ENCODE data around the gene C10orf105.

C10orf105 gene

DNA sequence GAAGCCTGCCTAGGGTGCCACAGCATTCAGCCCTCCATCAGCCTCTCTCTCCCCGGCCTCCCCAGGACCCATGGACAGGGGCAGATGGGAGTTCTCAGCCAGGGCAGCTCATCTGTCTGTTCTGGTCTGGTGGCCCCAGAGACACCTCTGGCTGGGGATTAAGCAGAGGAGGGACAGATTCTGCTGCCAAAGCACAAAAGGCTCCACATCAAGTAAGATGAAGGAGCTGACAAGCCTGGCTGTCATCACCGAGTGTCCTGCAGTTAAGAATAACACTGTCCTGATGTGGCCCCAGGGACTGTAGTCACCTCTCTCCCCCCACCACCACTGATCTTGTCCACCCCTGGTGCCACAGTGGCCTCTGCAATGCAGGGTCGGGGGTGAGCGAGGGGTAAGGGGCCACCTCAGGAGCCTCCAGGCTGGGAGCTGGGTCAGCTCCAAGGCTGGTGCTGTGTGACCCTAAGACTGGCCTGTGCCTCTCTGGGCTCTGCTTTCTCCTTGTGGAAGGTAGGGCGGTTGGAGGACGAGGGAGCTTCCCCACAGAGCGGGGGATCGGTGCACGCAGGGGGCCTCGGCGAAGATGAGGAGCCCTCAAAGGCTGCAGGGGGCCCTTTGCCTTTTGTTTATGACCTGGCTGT lies 18.7 kb downstream of the C10orf105 start:
- DNase-seq (ENCODE audit: low read depth in 4 of 4, low spot score in 1 of 4): no peak

DNA sequence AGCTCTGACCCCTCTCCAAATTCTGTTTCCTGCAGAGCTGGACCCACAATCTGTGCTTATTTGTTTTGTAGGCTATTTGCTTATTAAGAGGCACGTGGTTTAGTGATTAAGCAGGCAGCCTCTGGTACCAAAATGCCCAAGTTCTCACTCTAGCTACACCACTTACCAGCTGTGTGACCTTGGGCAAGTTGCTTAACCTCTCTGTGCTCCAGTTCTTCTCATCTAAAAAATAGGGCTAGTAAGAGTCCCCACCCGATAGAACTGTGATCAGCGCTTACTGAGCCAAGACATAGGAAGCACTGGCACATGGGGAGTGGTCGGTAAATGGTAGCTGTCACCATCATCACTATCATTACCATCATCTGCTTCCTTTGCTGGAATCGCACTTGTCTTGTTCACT lies 20.8 kb downstream of the C10orf105 start:
- DNase-seq (ENCODE audit: low read depth in 4 of 4, low spot score in 1 of 4): no peak

DNA sequence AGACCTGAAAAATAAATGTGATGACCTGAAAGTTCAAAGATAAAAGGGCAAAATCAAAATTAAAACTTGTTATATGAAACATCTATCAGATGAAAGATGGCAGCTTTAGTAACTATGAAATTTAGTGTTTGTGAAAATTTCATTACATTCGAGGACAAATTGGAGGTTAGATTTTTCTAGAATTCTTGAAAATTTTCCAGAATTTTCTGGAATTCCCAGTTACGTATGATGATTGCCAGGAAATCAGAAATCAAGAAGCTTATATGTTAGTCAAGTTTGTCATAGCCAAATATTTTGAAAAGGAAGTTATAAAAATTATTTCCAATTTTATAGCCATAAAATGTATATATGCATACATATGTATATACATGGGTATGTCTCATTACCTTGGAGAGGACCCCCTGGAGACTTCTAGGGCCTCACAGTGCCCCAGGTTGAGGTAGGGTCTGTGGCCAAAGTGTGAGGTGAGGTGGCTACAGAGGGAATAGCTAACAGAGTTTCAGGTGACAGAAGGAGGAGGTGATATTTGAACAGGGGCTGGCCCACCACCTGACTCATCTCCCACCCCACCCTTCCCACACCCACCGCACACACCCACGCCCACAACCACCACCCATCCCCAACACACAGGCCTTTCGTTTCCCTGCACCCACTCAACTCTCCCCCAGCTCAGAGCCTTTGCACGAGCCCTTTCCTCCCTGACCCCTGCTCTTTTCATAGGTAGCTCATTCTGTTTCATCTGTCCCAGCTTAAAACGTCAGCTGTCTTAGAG lies 21.5 kb downstream of the C10orf105 start:
- DNase-seq (ENCODE audit: low read depth in 4 of 4, low spot score in 1 of 4): peak in 1 of 4 experiments; percentile 31

DNA sequence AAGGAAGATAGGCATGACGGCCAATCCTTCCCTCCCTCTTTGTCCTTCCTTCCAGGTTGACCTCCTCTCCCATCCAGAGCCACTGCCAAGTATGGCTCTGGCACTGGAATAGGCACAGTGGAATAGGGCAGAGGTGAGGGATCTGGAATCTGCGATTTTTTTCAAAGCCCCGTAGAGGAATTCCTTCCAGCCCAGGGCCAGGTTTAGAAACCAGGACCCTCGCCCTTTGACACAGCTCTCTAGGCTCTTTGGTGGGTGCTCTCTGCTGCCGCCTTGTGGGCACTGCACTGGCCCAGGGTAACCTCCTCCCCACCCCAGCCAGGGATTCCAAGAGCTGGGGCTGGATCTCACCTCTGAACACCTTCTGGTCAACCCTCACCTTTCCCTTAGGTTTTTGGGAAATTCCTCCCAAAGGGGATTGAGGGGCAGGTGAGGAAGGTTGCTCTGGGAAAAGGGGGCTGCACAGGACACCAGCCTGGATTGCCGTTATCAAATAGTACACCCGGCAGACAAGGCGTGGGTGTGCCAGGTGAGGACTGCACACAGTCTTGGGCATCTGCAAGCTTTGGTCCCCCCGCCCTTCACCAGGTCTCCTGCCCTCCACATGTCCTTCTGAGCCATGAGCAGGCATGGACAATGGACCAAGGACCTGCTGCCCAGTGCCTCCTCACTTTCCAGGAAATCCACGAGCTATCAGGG lies 22.8 kb downstream of the C10orf105 start:
- DNase-seq (ENCODE audit: low read depth in 4 of 4, low spot score in 1 of 4): peak; percentile 43 to 58 (median 50)

GRCh38 chr10:71695502-71696476 lies 23.8 kb downstream of the C10orf105 start:
- no peak for DNase-seq (ENCODE audit: low read depth in 4 of 4, low spot score in 1 of 4)

GRCh38 chr10:71694567-71694968 lies 25.0 kb downstream of the C10orf105 start:
- peak in 1 of 4 experiments; percentile 7 for DNase-seq (ENCODE audit: low read depth in 4 of 4, low spot score in 1 of 4)

GRCh38 chr10:71694039-71694501 lies 25.5 kb downstream of the C10orf105 start:
- DNase-seq (ENCODE audit: low read depth in 4 of 4, low spot score in 1 of 4): no peak

- no peak for DNase-seq (ENCODE audit: low read depth in 4 of 4, low spot score in 1 of 4)
Observed at GRCh38 chr10:71693377-71693776, 26.2 kb downstream of the C10orf105 start.

DNA sequence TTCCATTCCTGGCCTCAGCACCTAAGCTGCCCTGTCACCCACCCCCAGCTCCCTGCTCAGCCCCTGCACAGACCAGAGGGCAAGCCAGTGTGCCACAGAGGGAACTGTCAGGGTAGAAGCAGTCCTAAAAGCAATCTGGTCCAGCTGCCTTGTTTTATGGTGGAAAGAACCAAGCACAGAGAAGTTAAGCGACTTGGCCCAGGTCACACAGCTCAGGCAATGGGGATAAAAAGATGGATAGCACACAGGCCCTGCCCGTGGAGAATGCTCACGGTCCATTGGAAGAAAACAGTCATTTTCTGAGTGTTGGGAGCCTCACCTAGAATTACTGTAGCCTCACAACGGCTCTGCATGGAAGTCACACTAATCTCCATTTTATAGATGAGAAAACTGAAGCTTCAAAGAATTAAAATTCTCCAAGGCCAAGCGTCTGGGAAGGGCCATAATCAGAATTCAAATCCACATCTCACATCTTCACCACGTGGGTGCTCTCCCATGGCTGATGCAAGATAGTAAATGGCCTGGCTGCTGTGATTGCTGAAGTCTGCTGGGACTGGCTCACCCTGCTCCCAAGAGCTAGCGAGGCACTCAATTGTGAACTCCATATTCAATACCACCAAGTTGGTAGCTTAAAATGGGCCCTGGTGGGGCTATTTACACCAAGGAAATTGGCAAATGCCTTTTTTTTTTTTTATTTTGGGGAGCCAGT lies 26.8 kb downstream of the C10orf105 start:
- DNase-seq (ENCODE audit: low read depth in 4 of 4, low spot score in 1 of 4): no peak

DNA sequence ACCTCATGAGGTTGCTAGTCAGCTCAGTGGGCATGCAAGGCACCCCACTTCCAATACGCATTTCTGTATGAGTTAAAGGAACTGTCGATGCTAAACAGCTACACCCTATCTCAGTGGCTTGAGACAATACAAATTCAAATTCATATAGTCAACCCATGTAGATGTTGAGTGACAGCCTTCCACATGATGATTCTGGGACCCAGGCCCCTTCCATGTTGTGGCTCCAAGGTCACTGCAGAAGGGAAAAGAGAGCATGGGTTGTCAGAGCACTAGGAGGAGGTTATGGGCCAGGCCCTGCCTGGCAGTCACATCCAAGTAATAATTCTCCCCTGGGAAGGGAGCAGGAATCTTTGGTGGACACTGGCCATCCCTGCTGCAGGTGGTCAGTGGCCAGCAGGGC lies 28.2 kb downstream of the C10orf105 start:
- DNase-seq (ENCODE audit: low read depth in 4 of 4, low spot score in 1 of 4): no peak

DNA sequence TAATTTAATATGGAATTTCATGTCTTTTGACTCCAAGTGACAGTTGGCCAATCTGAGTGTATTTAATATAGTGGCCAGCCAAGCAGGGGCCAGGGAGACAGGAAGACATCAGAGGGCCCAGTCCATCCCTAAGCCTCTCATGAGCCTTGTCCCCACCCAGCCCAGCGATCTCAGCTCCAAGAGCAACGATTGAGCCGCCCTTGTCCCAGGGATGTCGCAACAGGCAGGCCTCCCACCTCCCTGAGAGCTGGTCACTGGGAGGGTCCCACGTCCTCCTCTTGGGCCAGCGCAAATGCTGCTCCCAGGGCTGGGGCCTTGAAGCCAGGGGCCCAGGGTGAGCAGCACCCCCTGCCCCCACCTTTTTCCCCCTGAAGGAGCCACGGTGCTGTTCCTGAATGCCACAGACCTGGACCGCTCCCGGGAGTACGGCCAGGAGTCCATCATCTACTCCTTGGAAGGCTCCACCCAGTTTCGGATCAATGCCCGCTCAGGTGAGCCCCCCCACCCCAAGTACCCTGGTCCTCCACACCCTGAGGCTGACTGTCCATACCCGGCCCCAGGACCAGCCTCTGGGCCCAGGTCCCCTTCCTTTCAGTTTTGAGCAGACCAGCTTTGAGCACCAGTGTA lies 29.4 kb downstream of the C10orf105 start:
- no peak for DNase-seq (ENCODE audit: low read depth in 4 of 4, low spot score in 1 of 4)

DNA sequence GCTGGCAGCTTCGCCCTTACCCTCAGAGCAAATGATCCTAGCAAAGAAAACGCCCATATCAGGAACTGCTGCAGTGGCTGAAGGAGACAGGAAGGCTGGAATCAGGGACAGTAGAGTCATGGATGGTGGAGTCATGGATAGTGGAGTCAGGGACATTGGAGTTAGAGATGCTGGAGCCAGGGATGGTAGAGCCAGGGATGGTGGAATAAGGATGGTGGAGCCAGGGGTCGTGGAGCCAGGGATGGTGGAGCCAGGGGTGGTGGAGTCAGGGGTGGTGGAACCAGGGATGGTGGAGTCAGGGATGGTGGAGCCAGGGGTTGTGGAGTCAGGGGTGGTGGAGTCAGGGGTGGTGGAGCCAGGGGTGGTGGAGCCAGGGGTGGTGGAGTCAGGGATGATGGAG lies 31.3 kb downstream of the C10orf105 start:
- DNase-seq (ENCODE audit: low read depth in 4 of 4, low spot score in 1 of 4): no peak

DNA sequence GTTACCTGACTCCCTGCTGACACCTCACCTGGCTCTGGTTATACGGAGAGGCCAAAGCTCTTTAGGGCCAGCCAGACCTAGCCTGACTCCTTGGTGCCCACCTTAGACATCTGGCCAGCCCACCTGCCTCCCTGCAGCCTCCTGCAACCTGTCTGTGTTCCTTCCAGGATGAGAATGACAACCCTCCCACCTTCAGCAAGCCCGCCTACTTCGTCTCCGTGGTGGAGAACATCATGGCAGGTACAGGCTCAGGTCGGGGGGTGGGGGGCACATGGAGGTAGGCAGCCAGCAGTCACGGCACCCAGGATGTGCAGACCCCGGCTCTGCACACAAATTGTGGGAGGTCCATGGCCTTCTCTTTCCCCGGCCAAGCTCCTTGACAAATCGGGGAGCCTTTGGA lies 32.1 kb downstream of the C10orf105 start:
- no peak for DNase-seq (ENCODE audit: low read depth in 4 of 4, low spot score in 1 of 4)

GRCh38 chr10:71687077-71687476 lies 32.5 kb downstream of the C10orf105 start:
- no peak for DNase-seq (ENCODE audit: low read depth in 4 of 4, low spot score in 1 of 4)

- no peak for DNase-seq (ENCODE audit: low read depth in 4 of 4, low spot score in 1 of 4)
Observed at GRCh38 chr10:71685554-71686232, 33.9 kb downstream of the C10orf105 start.

- DNase-seq (ENCODE audit: low read depth in 4 of 4, low spot score in 1 of 4): peak in 1 of 4 experiments; percentile 10
Observed at GRCh38 chr10:71684356-71685173, 35.0 kb downstream of the C10orf105 start.

- no peak for DNase-seq (ENCODE audit: low read depth in 4 of 4, low spot score in 1 of 4)
Observed at GRCh38 chr10:71683301-71683700, 36.3 kb downstream of the C10orf105 start.

DNA sequence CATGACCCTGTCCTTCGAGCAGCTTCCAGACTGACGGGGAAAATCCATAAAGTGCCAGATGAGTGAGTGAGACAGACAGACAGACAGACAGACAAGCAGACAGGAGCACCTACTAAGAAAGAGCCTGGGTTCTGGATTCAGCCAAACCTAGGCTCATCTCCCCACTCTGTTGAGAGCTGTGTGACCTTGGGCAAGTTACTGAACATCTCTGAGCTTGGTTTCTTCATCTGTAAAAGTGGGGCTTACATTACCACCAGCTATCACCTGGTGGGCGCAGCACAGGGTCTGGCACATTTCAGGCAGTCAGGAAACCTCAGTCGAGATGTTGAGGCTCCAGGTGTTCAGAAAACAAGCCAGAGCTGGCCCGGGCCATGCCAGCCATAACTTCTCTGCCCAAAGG lies 37.6 kb downstream of the C10orf105 start:
- no peak for DNase-seq (ENCODE audit: low read depth in 4 of 4, low spot score in 1 of 4)

Measured in stimulated activated CD4-positive, alpha-beta T cell treated with anti-CD3 and anti-CD28 coated beads, Interleukin-1b, Interleukin-23, amount 100 ng/mL, for 24 hours (primary cell).